GM21390 (cell line): ENCODE measurements around the gene AKAP10.
A peak's percentile ranks its signal among the peaks of the same experiment; 100 is the strongest.
"Not testable (repeated sequence)": the region's sequence is repeated elsewhere in the genome, so short reads cannot be mapped to it uniquely, and the experiment has no call there.

Experiments
- ATAC-seq: cut with Tn5 transposase; IDR thresholded peaks from one replicate; pipeline ENCODE4 v1.9.1; 2021; ENCODE audit not compliant: unreplicated experiment

AKAP10 gene

DNA sequence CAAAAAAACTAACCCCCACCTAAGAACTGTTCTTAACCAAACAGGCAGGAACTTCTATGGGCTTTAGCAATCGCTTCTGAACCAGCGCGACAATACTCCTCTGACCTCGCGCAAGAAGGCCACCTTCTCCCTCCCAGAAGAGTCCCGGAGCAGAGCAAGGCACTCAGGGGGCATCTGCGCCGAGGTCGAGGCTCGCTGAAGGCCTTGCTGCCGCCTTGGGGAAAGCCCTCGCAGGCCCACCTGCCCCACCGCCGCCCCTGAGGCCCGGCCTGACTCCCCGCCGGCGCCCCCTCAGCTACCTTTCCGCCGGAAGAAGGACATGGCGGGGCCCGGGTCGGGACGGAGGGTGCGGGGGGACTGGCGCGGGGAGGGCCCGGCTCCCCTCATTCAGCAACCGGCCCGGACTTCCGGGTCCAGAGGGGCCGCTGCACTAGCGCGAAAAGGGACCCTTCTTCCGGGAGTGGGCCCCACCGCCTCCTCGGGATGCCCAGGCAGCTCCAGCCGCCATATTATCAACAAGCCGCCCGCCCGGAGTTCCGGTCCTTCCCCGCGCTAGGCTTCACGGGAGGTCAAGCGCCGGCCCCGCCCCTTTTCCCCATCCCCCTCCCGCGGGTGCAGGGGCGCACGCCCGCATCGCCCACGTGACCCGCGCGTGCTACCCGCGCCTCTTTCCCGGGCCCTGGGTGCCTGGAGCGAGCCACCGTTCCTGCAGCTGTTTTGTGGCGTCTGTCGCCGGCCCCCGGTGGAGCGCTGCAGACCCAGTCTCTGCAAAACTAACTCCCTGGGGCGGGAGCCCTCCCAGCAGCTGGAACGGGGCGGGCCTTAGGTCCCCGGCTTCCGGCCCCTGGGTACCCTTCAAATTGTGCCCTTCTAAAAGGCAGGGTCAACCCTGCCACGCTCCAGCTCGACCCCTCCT lies at the start of gene AKAP10:
Gene AKAP10, minus strand, starts transcription at position 536 of the 916 bp plus-strand sequence. Its CDS starts 149 bp downstream, at position 387.
- peak; percentile 77 for ATAC-seq

- no peak for ATAC-seq
Observed at GRCh38 chr17:20026960-20027359, 49.3 kb upstream of the AKAP10 start.

- ATAC-seq: no peak
Observed at GRCh38 chr17:20022701-20023100, 45.1 kb upstream of the AKAP10 start.

- ATAC-seq: not testable (repeated sequence)
Observed at GRCh38 chr17:20016475-20016992, 38.9 kb upstream of the AKAP10 start.

DNA sequence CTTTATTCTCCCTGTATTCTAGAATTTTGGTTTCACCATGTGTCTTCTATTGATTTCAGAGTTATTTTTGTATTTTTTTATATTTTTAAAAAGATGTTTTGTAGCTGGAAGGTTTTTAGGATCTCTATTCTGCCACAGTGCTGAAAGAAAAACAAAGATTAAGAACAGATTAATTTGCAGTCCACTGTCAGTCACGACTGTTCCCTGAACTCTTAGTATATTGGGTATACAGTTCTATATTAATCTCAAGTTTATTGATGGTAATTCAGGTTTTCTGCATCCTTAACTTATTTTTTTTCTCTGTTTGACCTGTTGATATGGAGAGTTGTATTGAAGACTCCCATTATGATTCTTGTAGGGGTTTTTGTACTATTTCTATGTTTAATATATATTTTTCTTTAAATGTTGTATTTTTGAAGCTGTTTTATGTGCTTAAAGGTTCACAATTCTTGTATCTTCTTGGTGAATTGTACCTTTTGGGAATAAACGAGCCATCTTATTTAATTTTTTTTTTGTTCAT lies 34.4 kb upstream of the AKAP10 start:
- no peak for ATAC-seq

DNA sequence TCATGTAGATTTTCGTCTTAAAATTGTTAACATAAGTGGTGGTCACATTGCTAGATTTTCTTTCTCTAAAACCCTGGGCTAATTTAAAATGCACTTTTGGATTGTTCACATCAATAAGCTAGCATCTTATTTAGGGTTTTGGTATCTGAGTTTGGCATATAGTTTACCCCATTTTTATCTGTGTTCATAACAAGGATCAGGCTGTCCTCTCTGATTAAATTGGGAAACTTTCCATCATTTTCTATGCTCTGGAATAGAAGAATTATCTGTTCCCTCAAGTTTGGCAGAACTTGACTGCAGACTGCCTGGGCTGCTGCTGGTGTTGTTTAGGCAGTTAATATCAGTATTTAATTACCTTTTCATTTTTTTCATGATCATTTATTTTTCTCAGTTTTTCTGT lies 33.3 kb upstream of the AKAP10 start:
- ATAC-seq: no peak

DNA sequence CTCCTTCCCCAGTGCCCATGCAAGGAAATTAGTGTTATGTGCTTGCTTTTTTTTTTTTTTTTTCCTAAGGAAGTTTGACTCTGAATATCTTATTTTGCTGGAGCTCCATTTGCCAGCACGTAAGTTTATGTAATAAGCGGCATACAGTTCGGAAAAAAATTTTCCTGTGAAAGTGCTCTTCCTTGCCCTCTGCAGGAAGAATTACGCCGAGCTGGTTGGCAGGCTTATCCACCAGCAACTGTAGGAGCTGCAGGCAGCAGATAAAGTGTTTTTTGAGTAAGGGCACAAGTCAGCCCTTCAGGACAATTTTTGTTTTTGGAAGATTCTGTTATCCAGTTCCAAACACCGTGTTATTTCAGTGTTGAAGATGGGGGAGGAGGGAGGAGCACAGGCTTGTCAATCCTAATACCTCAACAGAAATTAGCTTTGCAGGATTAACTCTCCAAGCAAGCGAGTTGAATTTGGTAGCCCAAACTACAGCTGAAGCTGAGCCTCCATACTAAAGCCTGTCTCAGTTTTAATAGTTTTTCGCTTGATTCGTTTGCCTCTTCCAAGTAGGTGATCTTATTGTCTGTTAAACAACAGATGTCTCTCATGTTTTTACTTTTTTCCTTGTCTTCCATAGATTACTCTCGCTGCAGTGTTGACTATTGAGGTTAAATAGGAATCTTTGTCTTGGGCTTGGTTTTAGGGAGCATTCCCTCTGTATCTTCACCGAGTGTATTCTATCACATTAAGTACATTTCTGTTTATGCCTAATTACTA lies 32.7 kb upstream of the AKAP10 start:
- ATAC-seq: no peak

DNA sequence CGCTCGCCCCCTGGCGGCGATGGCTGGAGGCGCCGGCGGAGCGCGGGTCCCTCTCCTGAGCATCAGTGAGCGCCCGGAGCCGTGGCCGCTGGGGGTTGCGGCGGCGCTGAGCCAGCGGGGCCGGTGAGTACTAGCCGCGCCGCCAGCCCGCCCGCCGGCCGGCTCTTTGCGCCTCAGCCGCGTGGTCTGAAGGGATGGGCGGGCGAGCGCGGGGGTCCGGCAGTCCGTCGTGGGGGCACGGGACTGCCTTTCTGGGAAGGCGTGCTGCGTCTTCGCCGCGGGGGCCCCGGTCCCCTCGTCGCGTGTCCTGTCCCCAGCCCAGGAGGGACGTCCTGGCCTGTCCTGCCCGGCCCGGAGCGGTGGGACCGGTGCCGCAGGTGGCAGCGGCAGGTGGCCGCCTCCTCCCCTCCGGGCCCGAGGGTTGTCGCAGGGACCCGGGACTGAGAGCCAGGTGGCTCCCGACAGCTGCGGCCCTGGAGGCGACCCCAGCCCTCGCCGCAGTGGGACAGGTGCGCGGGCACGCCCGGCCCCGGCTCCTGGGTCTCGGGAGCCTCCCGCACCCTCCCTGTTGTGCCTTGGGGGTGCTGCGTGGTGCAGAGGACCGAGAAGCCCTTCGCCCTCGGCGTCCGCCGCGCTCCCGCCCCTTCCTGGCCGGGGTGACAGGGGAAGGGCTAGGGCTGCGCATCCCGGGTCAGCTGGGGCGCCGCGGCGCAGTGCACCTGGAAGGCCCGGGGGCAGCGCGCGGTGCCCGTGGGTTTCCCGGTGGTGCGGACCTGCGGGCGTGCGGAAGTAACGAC lies 31.9 kb upstream of the AKAP10 start, which contains the start of gene SPECC1:
Gene SPECC1, plus strand, starts transcription at position 58 of the 797 bp plus-strand sequence. CDS start 87,293 bp downstream, outside the sequence.
- peak; percentile 93 for ATAC-seq

DNA sequence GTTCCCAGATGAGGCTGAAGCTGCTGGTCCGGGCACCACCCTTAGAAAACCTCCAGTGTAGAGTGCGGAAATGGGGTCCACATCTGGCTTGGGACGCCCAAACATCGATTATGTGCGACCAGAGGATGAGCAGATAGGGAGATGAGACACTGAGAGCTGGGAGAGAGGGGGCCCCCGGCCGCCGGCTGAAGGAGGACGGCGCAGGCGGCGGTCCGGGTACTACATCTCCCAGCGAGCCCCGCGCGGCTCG lies 31.3 kb upstream of the AKAP10 start:
- no peak for ATAC-seq

- no peak for ATAC-seq
Observed at GRCh38 chr17:20008242-20009051, 30.8 kb upstream of the AKAP10 start.

DNA sequence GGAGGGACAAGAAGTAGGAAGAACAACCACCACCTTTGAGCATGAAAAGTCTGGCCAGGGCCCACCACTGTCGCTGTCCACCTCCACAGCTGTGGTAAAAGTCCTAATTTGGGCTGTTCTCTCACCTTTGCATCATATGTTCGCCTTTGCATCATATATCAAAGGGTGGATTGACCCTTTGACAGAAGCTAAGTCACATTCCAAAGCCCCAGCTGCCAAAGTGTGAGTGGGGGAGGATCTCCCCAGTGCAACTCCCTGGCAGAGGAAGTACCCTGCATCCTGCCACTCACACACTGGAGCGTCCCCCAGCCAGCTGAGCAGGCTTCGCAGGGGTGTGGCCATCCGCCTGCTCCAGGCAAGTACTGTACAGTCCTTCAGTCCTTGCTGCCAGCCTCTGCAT lies 18.9 kb upstream of the AKAP10 start:
- ATAC-seq: no peak

DNA sequence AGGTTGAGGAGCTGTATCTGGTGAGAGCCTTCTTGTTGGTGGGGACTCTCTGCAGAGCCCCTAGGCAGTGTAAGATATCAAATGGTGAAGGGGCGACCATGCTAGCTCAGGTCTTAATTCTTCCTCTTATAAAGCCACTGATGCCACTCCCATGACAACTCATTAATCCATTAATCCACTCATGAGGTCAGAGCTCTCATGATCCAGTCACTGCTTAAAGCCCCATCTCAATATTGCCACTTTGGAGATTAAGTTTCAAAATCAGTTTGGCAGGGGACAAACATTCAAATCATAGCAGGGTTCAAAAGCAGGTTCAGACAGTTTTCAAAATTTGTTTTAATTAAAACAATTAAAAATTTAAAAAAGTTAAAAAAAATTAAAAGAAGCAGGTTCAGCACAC lies 18.5 kb upstream of the AKAP10 start:
- no peak for ATAC-seq

- peak; percentile 75 for ATAC-seq
Observed at GRCh38 chr17:19992803-19993713, 15.4 kb upstream of the AKAP10 start.

- ATAC-seq: no peak
Observed at GRCh38 chr17:19991252-19991885, 13.7 kb upstream of the AKAP10 start.

- no peak for ATAC-seq
Observed at GRCh38 chr17:19987897-19988296, 10.3 kb upstream of the AKAP10 start.

DNA sequence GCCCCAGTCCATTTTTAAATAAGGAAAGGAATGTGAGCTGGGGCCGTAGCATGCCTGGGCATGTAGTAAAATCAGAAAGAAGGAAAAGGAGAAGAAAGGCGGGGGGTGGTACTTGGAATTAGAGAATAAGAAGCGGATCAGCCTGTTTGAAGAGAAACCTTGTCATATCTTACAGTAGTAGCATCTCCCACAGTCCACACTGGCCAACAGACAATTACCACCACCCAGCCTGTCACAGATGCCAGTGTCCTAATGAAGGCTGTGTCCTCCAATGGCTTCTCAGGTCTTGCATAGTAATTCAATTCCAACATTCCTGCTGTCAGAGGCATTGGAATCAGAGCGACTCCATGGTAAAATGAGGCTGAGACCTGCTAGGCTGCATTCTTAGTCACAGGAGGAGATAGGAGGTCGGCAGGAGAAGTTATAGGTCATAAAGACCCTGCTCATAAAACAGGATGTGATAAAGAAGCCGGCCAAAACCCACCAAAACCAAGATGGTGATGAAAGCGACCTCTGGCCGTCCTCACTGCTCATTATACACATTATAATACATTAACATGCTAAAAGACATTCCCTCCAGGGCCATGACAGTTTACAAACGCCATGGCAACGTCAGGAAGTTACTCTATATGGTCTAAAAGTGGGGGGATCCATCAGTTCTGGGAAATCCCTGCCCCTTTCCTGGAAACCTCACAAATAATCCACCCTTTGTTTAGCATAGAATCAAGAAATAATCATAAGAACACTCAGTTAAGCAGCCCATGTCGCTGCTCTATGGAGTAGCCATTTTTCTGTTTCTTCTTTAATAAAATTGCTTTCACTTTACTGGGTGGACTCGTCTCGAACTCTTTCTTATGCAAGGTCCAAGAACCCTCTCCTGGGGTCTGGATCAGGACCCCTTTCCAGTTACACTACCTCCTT lies 9.6 kb upstream of the AKAP10 start:
- ATAC-seq: no peak
